Naive B cell (primary cell): ENCODE results near the gene LAMB3. TPM values are rescaled to one million over a fixed set of nuclear protein-coding genes. Genes with fewer than 3 reads are reported as not detected.

Source experiments
- ATAC-seq, 2 donors: fragments of 150-1000 bp; cut with Tn5 transposase; 2 replicates each; pipeline ENCODE4 v1.10.0; 2021; ENCODE audit warnings: low read depth in 2 of 2, mild to moderate bottlenecking in 2 of 2, moderate library complexity in 2 of 2
- DNase-seq: peaks from one replicate; pipeline ENCODE4 v3.0.0; 2022
- H3K27ac Mint-ChIP-seq, 6 donors: one replicate each; pipeline ENCODE4 v1.8.0; 2020 to 2022; ENCODE audit warnings: mild to moderate bottlenecking in 6 of 6, mixed read lengths in 6 of 6, moderate library complexity in 5 of 6, inconsistent platforms in 2 of 6
- H3K27me3 Mint-ChIP-seq, 3 donors: one replicate each; pipeline ENCODE4 v1.8.0; 2021 to 2022; ENCODE audit warnings: mixed read lengths in 3 of 3, mild to moderate bottlenecking in 1 of 3
- H3K36me3 Mint-ChIP-seq, 2 donors: one replicate each; pipeline ENCODE4 v1.8.0; 2020 to 2022; ENCODE audit warnings: mixed read lengths in 2 of 2, inconsistent platforms in 1 of 2, mild to moderate bottlenecking in 1 of 2
- H3K4me1 Mint-ChIP-seq, 3 donors: one replicate each; pipeline ENCODE4 v1.8.0; 2020 to 2022; ENCODE audit warnings: mixed read lengths in 3 of 3, inconsistent platforms in 1 of 3, mild to moderate bottlenecking in 1 of 3, moderate library complexity in 1 of 3
- H3K4me3 Mint-ChIP-seq, 8 donors: one replicate each; pipeline ENCODE4 v1.8.0; 2020 to 2022; ENCODE audit warnings: mild to moderate bottlenecking in 8 of 8, mixed read lengths in 8 of 8, moderate library complexity in 8 of 8, inconsistent platforms in 2 of 8
- H3K9me3 Mint-ChIP-seq, 7 donors: one replicate each; pipeline ENCODE4 v1.8.0; 2020 to 2022; ENCODE audit warnings: mixed read lengths in 7 of 7, mild to moderate bottlenecking in 5 of 7, inconsistent platforms in 2 of 7, moderate library complexity in 1 of 7
- polyA plus RNA-seq, 6 donors: library from polyadenylated mRNA; unstranded; fragments of 300-500 nt; fragmentation: Illumina TruSeq; gene quantifications; one replicate each; pipeline ENCODE4 v1.2.3, GENCODE V29; 2021; ENCODE audit warnings: low read depth in 6 of 6

Gene LAMB3
- polyA plus RNA-seq, 6 donors from 2014 or later = not detected

- peaks cover 18 to 48% (median 38%) of the 10 kb centered on the region in 3 donors for H3K27me3 Mint-ChIP-seq
- H3K4me3 Mint-ChIP-seq = no peak overlapping the region
- DNase-seq = no peak
- no peaks in the 10 kb centered on the region for H3K9me3 Mint-ChIP-seq
- ATAC-seq = no peak
- no peaks in the 10 kb centered on the region for H3K36me3 Mint-ChIP-seq
- H3K4me1 Mint-ChIP-seq = peaks cover 4 to 13% (median 7%) of the 10 kb centered on the region in 3 donors
- H3K27ac Mint-ChIP-seq = no peak overlapping the region
Observed at GRCh38 chr1:209655411-209656231, 3.4 kb upstream of the LAMB3 start.

GRCh38 chr1:209653915-209654351 is 1.7 kb upstream of the LAMB3 start:
- Mint-ChIP-seq H3K27ac (no peak overlapping the region), H3K4me3 (no peak overlapping the region), H3K9me3 (no peaks in the 10 kb centered on the region), H3K27me3 (peaks cover 10 to 45% (median 35%) of the 10 kb centered on the region in 3 donors), H3K4me1 (peaks cover 0 to 3% (median 0%) of the 10 kb centered on the region in 3 donors), H3K36me3 (no peaks in the 10 kb centered on the region)
- no peak for DNase-seq
- no peak for ATAC-seq

GRCh38 chr1:209652873-209653401 is 712 bp upstream of the LAMB3 start:
- Mint-ChIP-seq H3K27me3 (peaks cover 4 to 38% (median 30%) of the 10 kb centered on the region in 3 donors), H3K4me1 (no peaks in the 10 kb centered on the region), H3K36me3 (no peaks in the 10 kb centered on the region), H3K27ac (no peak overlapping the region), H3K4me3 (no peak overlapping the region), H3K9me3 (no peaks in the 10 kb centered on the region)
- DNase-seq (no peak), ATAC-seq (no peak)

GRCh38 chr1:209651138-209651587 is 1.1 kb downstream of the LAMB3 start:
- no peaks in the 10 kb centered on the region for H3K4me1 Mint-ChIP-seq
- no peaks in the 10 kb centered on the region for H3K9me3 Mint-ChIP-seq
- no peak overlapping the region for H3K4me3 Mint-ChIP-seq
- no peaks in the 10 kb centered on the region for H3K36me3 Mint-ChIP-seq
- ATAC-seq (no peak), DNase-seq (no peak)
- H3K27me3 Mint-ChIP-seq = peaks cover 0 to 31% (median 24%) of the 10 kb centered on the region in 3 donors
- peak overlapping the region in 2 of 6 donors; percentile 36 to 52 for H3K27ac Mint-ChIP-seq

GRCh38 chr1:209650454-209650853 is 1.8 kb downstream of the LAMB3 start:
- no peak for ATAC-seq
- Mint-ChIP-seq H3K4me3 (no peak overlapping the region), H3K36me3 (no peaks in the 10 kb centered on the region), H3K4me1 (no peaks in the 10 kb centered on the region), H3K9me3 (no peaks in the 10 kb centered on the region), H3K27ac (no peak overlapping the region), H3K27me3 (peaks cover 0 to 31% (median 24%) of the 10 kb centered on the region in 3 donors)
- DNase-seq = no peak

- H3K27ac Mint-ChIP-seq = no peak overlapping the region
- H3K4me3 Mint-ChIP-seq = no peak overlapping the region
- H3K9me3 Mint-ChIP-seq = no peaks in the 10 kb centered on the region
- peaks cover 0 to 20% (median 19%) of the 10 kb centered on the region in 3 donors for H3K27me3 Mint-ChIP-seq
- ATAC-seq (no peak), DNase-seq (no peak)
- no peaks in the 10 kb centered on the region for H3K4me1 Mint-ChIP-seq
- no peaks in the 10 kb centered on the region for H3K36me3 Mint-ChIP-seq
Observed at GRCh38 chr1:209648931-209649776, 3.1 kb downstream of the LAMB3 start.

- no peak for ATAC-seq
Observed at GRCh38 chr1:209648346-209648745, 3.9 kb downstream of the LAMB3 start.

GRCh38 chr1:209647156-209647555 is 5.1 kb downstream of the LAMB3 start:
- peaks cover 0 to 16% (median 14%) of the 10 kb centered on the region in 3 donors for H3K27me3 Mint-ChIP-seq
- no peak overlapping the region for H3K4me3 Mint-ChIP-seq
- H3K36me3 Mint-ChIP-seq = no peaks in the 10 kb centered on the region
- no peaks in the 10 kb centered on the region for H3K4me1 Mint-ChIP-seq
- no peak for ATAC-seq
- no peak for DNase-seq
- no peaks in the 10 kb centered on the region for H3K9me3 Mint-ChIP-seq
- H3K27ac Mint-ChIP-seq = no peak overlapping the region

More at GRCh38 chr1:209648346-209648745, 3.9 kb downstream of the LAMB3 start:
- Mint-ChIP-seq H3K4me1 (no peaks in the 10 kb centered on the region), H3K36me3 (no peaks in the 10 kb centered on the region), H3K27ac (no peak overlapping the region), H3K9me3 (no peaks in the 10 kb centered on the region), H3K4me3 (no peak overlapping the region), H3K27me3 (peaks cover 0 to 16% (median 14%) of the 10 kb centered on the region in 3 donors)
- no peak for DNase-seq

- H3K4me1 Mint-ChIP-seq = no peaks in the 10 kb centered on the region
- peaks cover 0 to 16% (median 14%) of the 10 kb centered on the region in 3 donors for H3K27me3 Mint-ChIP-seq
- H3K4me3 Mint-ChIP-seq = no peak overlapping the region
- DNase-seq (no peak), ATAC-seq (no peak)
- no peaks in the 10 kb centered on the region for H3K36me3 Mint-ChIP-seq
- H3K27ac Mint-ChIP-seq = no peak overlapping the region
- no peaks in the 10 kb centered on the region for H3K9me3 Mint-ChIP-seq
Observed at GRCh38 chr1:209646558-209646957, 5.7 kb downstream of the LAMB3 start.

GRCh38 chr1:209645574-209646452 is 6.4 kb downstream of the LAMB3 start:
- Mint-ChIP-seq H3K36me3 (no peaks in the 10 kb centered on the region), H3K27ac (no peak overlapping the region), H3K4me1 (no peaks in the 10 kb centered on the region), H3K4me3 (peak overlapping the region in 1 of 8 donors; percentile 18), H3K27me3 (peaks cover 0 to 16% (median 14%) of the 10 kb centered on the region in 3 donors), H3K9me3 (no peaks in the 10 kb centered on the region)
- DNase-seq (no peak), ATAC-seq (no peak)

- H3K4me1 Mint-ChIP-seq = no peaks in the 10 kb centered on the region
- no peaks in the 10 kb centered on the region for H3K9me3 Mint-ChIP-seq
- H3K36me3 Mint-ChIP-seq = no peaks in the 10 kb centered on the region
- H3K27me3 Mint-ChIP-seq = peaks cover 0 to 21% (median 14%) of the 10 kb centered on the region in 3 donors
- no peak for DNase-seq
- ATAC-seq = no peak
- no peak overlapping the region for H3K4me3 Mint-ChIP-seq
- H3K27ac Mint-ChIP-seq = peak overlapping the region in 1 of 6 donors; percentile 11
Observed at GRCh38 chr1:209643285-209644020, 8.8 kb downstream of the LAMB3 start.

- Mint-ChIP-seq H3K4me3 (no peak overlapping the region), H3K36me3 (no peaks in the 10 kb centered on the region), H3K27ac (peak overlapping the region in 1 of 6 donors; percentile 11), H3K27me3 (peaks cover 0 to 25% (median 21%) of the 10 kb centered on the region in 3 donors), H3K4me1 (no peaks in the 10 kb centered on the region), H3K9me3 (no peaks in the 10 kb centered on the region)
- ATAC-seq (no peak), DNase-seq (no peak)
Observed at GRCh38 chr1:209642816-209643215, 9.4 kb downstream of the LAMB3 start.
